HG02610 (cell line): ENCODE measurements around the gene KDM1B.
"Not testable (repeated sequence)": the region's sequence is repeated elsewhere in the genome, so short reads cannot be mapped to it uniquely, and the experiment has no call there.

Experiments
- ATAC-seq: cut with Tn5 transposase; IDR thresholded peaks from one replicate; pipeline ENCODE4 v1.9.1; 2021; ENCODE audit warnings: mild to moderate bottlenecking, moderate library complexity; ENCODE audit not compliant: unreplicated experiment

The KDM1B gene

GRCh38 chr6:18226451-18227105, 71.4 kb downstream of the KDM1B start:
- not testable (repeated sequence) for ATAC-seq

GRCh38 chr6:18227166-18227565, 71.9 kb downstream of the KDM1B start:
- not testable (repeated sequence) for ATAC-seq

GRCh38 chr6:18228590-18228989, 73.4 kb downstream of the KDM1B start:
- ATAC-seq = not testable (repeated sequence)

- not testable (repeated sequence) for ATAC-seq
These were observed 76.6 kb downstream of the KDM1B start for GRCh38 chr6:18231856-18232255.

- ATAC-seq = not testable (repeated sequence)
These were observed 78.5 kb downstream of the KDM1B start for GRCh38 chr6:18233770-18234169.

- no peak for ATAC-seq
These were observed 79.3 kb downstream of the KDM1B start for GRCh38 chr6:18234564-18234963.

GRCh38 chr6:18235524-18235923, 80.3 kb downstream of the KDM1B start:
- ATAC-seq = no peak

- no peak for ATAC-seq
These were observed 81.9 kb downstream of the KDM1B start for GRCh38 chr6:18237167-18237566.

GRCh38 chr6:18240230-18240629, 85.0 kb downstream of the KDM1B start:
- no peak for ATAC-seq

- ATAC-seq = peak; percentile 57
These were observed 86.2 kb downstream of the KDM1B start for GRCh38 chr6:18241208-18242038.

GRCh38 chr6:18242062-18242851, 87.0 kb downstream of the KDM1B start:
- no peak for ATAC-seq

- ATAC-seq = no peak
These were observed 88.2 kb downstream of the KDM1B start for GRCh38 chr6:18243302-18243893.

GRCh38 chr6:18244251-18244650, 89.0 kb downstream of the KDM1B start:
- ATAC-seq = no peak

GRCh38 chr6:18245079-18245478, 89.9 kb downstream of the KDM1B start:
- no peak for ATAC-seq

- peak; percentile 49 for ATAC-seq
These were observed 90.4 kb downstream of the KDM1B start for GRCh38 chr6:18245642-18246041.

- no peak for ATAC-seq
These were observed 91.0 kb downstream of the KDM1B start for GRCh38 chr6:18246205-18246604.

GRCh38 chr6:18247002-18247401, 91.8 kb downstream of the KDM1B start:
- no peak for ATAC-seq

- no peak for ATAC-seq
These were observed 93.5 kb downstream of the KDM1B start for GRCh38 chr6:18248698-18249097.

- ATAC-seq = no peak
These were observed 94.0 kb downstream of the KDM1B start for GRCh38 chr6:18249271-18249670.

- ATAC-seq = no peak
These were observed 98.4 kb downstream of the KDM1B start for GRCh38 chr6:18253635-18254034.

- ATAC-seq = no peak
These were observed 99.6 kb downstream of the KDM1B start for GRCh38 chr6:18254793-18255192.
